HS-5 (cell line): ENCODE results near the gene AKNAD1.

Experiments used
- DNase-seq: peaks from one replicate; pipeline ENCODE4 v3.0.0-alpha.2; 2012; ENCODE audit warnings: low read depth

Gene AKNAD1

GRCh38 chr1:108780937-108781574 lies 75.8 kb downstream of the AKNAD1 start:
- no peak for DNase-seq

DNA sequence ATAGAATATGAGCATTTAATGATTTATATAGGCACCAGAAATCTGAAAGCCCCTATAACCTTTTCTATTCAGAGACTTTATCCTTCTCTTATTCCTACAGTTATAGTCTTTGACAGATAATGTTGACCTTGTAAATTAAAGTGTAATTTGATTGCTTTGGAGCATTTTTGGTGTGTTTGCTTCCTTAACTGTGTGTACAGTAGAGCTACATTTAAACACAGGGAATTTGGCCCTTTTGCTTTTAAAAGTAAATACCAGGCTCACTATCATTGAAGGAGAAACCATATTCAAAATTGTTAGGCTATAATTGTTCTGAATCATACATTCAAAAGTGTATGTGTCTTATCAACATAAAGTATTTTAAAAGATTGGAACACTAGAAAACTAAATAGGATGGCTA lies 77.4 kb downstream of the AKNAD1 start:
- no peak for DNase-seq

GRCh38 chr1:108777839-108778238 lies 79.1 kb downstream of the AKNAD1 start:
- no peak for DNase-seq

GRCh38 chr1:108767708-108768107 lies 89.2 kb downstream of the AKNAD1 start:
- no peak for DNase-seq

GRCh38 chr1:108767115-108767514 lies 89.8 kb downstream of the AKNAD1 start:
- no peak for DNase-seq
